GM10847 (cell line): Measurements from ENCODE around the gene CBFA2T3.
A peak's percentile ranks its signal among the peaks of the same experiment; 100 is the strongest.

Source experiments
- POLR2A ChIP-seq: IDR thresholded peaks from 2 replicates; pipeline ENCODE4 v1.6.1; 2011; ENCODE audit not compliant: insufficient read length; ENCODE audit errors: extremely low read depth

Gene CBFA2T3

GRCh38 chr16:88977018-88977811 is at the start of gene CBFA2T3:
TSS of gene CBFA2T3 (minus strand) at chr16:88977207. CDS start at chr16:88976807, 400 bp downstream.
- TF ChIP-seq POLR2A = peak; percentile 34

DNA sequence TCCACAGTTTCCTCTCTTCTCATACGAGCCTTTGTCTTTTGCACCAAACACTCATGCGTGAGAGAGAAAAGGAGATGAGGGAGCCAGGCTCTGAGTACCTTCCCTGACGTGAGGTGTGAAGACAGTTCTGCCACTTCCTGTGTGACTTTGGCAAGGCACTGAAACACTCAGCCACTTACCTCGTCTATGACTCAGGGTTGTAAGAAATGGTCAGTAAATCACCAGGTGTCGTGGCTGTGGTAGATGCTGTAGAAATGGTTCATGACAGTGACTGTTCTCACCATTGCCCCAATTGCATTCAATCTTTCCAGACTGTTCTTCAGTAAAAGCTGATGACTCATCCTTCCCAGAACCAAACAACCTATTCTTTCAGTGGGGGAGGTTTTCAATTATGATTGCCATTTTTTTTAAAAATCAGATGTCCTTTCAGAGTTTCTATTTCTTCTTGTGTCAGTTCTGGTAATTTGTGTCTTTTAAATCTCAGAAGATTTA is 49.2 kb upstream of the CBFA2T3 start:
- no peak for TF ChIP-seq POLR2A

DNA sequence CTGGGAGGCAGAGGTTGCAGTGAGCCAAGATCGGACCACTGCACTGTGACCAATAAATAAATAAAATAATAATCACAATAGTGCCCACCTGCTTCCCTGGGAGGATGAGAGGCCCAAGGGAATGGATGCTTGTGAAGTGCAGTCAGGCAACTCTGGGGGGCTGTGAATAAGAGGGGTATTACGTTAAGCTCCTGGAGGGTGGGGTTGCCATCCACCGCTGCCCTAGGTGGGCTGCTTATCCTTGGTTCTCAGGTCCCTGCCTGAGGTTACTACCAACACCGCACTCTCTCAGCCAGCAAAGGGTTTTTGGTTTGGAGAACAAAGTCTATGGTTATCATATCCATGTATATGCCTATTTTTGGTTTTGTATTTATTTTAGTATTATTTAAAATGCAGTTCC is 48.6 kb upstream of the CBFA2T3 start:
- TF ChIP-seq POLR2A = no peak

DNA sequence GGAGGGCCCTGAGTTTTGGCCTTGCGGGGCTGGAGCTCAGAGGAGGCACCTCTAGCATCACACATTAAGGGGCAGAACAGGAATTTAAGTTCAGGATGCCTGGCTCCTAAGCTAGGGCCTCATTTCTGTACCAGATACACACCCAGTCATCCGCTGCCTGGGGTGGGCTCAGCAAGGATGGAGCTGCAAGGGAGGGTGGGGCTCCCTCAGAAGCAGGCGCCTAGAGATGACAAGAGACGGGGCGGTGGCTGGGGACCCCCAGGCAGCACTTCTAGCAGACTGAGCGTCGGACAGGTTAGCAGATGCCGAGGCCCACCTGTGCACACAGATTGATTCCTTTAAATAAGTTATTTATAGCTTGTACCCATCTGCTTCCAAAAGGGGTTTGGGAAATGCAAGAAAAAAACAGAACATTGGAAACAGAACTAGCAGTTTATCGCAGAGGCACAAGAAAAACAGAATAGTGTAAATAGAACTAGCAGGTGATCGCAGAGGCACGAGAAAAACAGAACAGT is 47.6 kb upstream of the CBFA2T3 start:
- no peak for TF ChIP-seq POLR2A

- TF ChIP-seq POLR2A = no peak
Observed at GRCh38 chr16:89023621-89024511, 46.9 kb upstream of the CBFA2T3 start.

DNA sequence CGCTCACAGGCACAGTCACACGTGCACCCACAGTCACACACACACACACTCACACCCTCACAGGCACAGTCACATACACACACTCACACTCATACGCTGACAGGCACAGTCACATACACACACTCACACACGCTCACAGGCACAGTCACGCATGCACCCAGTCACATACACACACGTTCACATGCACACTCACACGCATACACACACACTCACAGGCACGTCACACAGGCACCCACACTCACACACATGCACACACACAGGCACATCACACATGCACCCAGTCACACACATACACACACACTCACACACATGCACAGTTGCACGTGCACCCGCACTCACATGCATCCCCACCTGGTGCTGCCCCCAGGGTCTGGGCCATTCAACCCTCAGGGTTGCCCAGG is 46.1 kb upstream of the CBFA2T3 start:
- no peak for TF ChIP-seq POLR2A

GRCh38 chr16:89022051-89022836 is 45.2 kb upstream of the CBFA2T3 start:
- no peak for TF ChIP-seq POLR2A

GRCh38 chr16:89020925-89021595 is 44.1 kb upstream of the CBFA2T3 start:
- no peak for TF ChIP-seq POLR2A

DNA sequence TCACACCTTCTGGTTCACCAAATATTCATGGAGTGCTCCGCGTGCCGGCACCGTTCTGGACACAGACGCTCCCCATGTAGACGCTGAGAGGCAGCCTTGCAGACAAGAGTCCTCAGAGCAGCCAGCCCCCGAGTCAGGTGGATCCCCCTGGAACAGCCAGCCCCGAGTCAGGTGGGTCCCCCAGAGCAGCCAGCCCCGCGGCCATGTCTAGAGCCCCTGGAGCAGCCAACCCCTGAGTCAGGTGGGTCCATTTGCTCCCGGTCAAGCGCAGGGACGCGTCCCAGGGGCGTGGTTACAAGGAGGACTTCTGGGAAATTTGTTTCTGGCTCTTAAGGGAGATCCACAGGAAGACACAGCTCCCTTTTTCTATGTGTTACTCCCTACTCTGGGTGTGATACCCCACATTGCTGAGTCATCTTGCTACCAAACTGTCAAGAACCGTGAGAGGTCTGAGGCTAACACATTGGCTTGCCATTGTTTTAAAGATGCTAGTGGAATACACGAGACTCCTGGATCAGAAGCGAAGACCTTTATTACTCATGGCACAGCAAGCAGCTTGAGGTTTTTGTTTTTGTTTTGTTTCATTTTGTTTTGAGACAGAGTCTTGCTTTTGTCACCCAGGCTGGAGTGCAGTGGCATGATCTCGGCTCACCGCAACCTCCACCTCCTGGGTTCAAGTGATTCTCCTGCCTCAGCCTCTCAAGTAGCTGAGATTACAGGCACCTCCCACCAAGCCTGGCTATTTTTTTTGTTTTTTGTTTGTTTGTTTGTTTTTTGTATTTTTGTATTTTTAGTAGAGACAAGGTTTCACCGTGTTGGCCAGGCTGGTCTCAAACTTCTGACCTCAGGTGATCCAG is 43.3 kb upstream of the CBFA2T3 start:
- TF ChIP-seq POLR2A = no peak

DNA sequence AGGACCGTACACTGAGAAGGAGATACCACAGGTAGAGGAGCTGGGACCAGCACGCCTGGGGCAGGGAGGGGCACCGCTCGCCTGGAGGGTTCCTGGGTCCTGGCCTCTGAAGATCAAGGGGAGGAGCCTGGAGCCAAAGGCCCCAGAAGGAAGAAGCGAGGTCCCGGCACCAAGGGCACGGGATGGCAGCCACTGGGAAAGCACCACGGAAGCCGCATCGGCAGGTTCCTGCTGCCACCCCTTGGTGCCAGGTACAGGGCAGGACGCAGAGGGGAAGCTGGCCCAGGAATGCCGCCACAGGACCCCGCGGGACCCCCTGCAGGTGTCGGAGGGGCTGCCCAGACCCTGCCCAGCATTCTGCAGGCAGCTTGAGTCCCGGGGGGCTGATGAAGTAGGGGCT is 42.5 kb upstream of the CBFA2T3 start:
- TF ChIP-seq POLR2A = no peak

DNA sequence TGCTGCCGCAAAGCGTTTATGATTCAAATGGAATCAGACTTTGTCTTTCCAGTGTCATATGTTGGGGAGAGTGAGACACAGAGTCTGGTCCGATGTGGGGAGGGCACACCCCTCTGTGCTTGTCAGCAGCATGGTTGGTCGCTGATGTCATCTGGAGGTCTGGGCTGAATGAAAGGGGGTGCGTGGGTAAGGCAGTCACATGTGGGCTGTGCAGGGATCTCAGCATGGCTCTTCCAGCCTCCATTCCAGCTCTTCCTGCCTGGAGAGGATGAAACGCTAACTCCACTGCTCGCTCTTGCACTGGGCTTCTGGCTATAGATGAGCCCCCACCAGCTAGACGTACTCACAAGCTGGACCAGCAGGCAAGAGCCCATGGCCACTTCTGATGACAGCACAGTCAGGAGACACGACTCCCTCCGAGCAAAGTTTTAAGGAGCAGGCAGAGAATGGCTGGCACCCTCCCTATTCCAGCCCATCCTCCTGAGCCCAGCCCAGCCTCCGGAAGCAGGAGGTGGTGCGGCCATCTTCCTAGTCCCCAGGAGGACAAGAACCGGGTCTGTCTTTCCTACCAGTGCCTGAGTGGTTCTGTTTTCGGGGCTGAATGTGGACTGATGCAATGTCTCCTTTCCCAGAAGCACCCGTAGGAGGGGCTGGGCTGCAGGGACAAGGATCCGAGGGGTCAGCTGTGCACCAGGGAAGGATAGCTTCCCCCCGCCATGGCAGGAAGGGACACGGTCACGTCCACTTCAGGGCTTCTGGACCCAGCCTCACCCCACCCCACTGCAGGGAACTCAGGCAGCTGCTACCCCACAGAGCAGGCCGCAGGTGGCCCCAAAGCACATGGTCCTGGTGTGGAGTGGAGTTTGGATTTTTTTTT is 41.5 kb upstream of the CBFA2T3 start:
- TF ChIP-seq POLR2A = no peak

DNA sequence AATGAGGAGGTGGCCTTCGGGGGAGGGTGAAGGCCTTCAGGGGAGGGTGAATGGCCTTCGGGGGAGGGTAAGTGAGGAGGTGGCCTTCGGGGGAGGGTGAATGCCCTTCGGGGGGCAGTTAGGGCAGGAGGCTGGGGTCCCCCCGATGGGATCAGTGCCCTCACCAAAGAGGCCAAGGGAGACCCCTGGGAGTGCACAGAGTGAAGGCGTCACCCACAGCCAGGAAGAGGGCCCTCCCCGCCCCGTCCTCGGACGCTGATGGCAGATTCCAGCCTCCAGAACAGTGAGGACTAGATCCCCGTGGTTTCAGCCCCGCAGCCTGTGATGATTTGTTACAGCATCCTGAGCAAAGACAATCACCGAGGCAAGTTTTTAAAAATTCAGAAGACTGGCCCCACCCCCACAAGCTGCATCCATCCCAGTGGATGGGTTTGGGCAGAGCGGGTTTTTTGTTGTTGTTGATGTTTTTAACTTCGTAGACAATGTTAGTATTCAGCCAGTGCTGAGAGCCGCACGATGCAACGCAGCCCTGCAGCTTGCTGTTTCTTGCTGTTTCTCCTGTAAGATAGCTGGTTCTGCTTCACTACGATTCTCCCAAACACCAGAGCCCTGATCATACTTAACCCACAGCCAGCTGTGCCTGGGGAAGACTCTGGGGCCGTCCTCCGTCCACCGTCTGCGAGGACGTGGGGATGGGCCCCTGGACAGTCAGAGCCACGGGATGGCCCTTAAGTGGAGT is 40.7 kb upstream of the CBFA2T3 start:
- TF ChIP-seq POLR2A = no peak
